ENCODE measurements around the gene VASP. TPM values are rescaled to one million over a fixed set of nuclear protein-coding genes. Genes with fewer than 3 reads are reported as not detected.

The VASP gene
- total and polyA plus RNA-seq, 2 experiments from 2014 or later = 72.4 to 91.6 TPM

DNA sequence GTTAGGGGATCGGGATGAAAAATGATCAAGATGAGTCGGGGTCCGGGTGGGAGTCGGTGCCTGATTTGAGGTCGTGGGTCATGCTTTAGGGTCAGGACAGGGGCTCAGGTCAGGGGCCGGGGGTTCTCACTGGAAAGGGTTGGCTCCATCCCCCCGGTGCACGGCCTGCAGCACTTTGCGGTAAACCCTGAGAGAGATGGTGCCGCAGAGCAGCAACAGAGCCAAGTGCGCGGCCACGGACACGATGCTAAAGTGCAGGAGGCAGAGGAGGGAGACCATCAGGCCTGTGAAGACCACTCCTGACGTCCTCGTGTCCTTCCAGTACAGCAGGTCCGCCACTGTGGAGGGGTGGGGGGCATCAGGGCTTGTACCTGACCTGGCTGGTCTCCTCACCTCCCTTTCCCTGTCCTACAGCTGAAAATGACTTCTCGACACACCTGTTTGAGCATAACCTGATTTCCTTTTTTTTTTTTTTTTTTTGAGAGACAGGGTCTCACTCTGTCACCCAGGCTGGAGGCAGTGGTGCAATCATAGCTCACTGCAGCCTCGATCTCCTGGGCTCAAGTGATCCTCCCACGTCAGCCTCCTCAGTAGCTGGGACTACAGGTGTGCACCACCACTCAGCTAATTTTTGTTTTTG, 17.9 kb upstream of the VASP start:
- Histone ChIP-seq H3K27me3 (no peaks in the 10 kb centered on the region), H3K4me3 (no peak overlapping the region), H3K36me3 (no peaks in the 10 kb centered on the region), H3K4me1 (ENCODE audit: low read depth) (no peaks in the 10 kb centered on the region), H3K9me3 (ENCODE audit: low read depth) (no peaks in the 10 kb centered on the region), H3K27ac (no peak overlapping the region)
- no peak for DNase-seq (ENCODE audit: low read depth in 1 of 2, low spot score in 1 of 2)
- TF ChIP-seq, protein P1, sequence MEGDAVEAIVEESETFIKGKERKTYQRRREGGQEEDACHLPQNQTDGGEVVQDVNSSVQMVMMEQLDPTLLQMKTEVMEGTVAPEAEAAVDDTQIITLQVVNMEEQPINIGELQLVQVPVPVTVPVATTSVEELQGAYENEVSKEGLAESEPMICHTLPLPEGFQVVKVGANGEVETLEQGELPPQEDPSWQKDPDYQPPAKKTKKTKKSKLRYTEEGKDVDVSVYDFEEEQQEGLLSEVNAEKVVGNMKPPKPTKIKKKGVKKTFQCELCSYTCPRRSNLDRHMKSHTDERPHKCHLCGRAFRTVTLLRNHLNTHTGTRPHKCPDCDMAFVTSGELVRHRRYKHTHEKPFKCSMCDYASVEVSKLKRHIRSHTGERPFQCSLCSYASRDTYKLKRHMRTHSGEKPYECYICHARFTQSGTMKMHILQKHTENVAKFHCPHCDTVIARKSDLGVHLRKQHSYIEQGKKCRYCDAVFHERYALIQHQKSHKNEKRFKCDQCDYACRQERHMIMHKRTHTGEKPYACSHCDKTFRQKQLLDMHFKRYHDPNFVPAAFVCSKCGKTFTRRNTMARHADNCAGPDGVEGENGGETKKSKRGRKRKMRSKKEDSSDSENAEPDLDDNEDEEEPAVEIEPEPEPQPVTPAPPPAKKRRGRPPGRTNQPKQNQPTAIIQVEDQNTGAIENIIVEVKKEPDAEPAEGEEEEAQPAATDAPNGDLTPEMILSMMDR (IDR thresholded peaks at IDR 0.05; ENCODE audit: low read depth, low read length) = no peak

DNA sequence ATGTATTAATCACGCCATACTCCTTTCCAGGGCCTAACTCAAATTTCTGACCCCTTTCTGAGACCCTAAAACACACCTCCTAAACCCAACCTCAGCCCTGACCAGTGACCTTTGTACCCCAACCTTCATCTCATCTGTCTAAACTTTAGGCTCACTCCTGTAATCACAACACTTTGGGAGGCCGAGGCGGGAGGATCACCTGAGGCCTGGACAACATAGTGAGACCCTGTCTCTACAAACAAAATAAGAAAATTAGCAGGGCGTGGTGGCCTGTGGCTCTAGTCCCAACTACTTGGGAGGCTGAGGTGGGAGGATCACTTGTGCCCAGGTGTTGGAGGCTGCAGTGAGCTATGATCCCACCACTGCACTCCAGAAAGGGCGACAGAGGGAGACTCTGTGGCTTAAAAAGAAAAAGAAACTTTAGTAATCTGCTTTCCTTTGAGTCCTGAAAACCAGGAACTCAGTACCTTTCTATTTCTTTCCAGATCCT, 15.1 kb upstream of the VASP start:
- Histone ChIP-seq H3K27me3 (no peaks in the 10 kb centered on the region), H3K9me3 (ENCODE audit: low read depth) (no peaks in the 10 kb centered on the region), H3K4me3 (peak overlapping the region; percentile 70), H3K27ac (peak overlapping the region; percentile 98), H3K36me3 (no peaks in the 10 kb centered on the region), H3K4me1 (ENCODE audit: low read depth) (no peaks in the 10 kb centered on the region)
- no peak for DNase-seq (ENCODE audit: low read depth in 1 of 2, low spot score in 1 of 2)
- TF ChIP-seq, protein P1 (IDR thresholded peaks at IDR 0.05; ENCODE audit: low read depth, low read length) = no peak

DNA sequence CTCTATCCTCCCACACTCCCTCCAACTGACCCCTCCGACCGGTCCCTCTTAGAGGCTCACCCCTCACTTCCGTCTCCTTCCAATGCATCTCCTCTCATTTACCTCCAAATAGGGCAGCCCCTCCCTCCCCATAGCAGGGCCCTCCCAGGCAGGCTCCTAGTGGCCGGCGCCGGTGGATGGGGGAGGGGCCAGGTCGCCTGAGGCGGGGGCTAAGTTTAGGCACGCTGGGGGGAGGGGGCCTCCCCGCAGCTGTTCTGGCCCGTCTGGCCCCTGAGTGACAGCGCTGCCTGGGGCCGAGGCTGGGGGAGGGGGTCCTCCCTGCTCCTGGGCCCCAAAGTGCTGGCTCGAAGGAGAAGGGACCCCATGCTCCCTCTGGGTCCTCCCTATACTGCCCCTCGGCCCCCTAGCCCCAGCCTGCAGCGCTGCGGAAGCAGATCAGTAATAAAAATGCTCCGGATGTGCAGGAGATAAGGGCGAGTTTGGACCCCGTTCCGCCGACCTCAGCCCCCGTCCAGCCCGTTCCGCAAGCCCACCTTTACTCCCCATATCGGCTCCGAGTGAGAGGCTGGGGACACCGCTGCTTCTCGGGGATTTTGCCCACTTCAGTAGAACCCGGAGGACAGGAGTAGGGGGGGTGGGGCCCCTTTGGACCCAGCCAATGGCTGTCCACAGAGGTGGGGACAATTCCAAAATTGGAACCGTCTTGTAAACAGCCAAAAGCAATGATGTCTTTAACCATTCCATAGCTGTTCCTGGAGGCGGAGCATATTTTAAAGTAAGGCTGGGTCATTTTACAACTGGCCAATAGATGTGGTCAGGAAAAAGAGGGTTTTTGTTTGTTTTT, 14.4 kb upstream of the VASP start:
- Histone ChIP-seq H3K27ac (peak overlapping the region; percentile 98), H3K36me3 (no peaks in the 10 kb centered on the region), H3K9me3 (ENCODE audit: low read depth) (no peaks in the 10 kb centered on the region), H3K4me1 (ENCODE audit: low read depth) (no peaks in the 10 kb centered on the region), H3K27me3 (peaks cover 3% of the 10 kb centered on the region), H3K4me3 (peak overlapping the region; percentile 70)
- TF ChIP-seq, protein P1 (IDR thresholded peaks at IDR 0.05; ENCODE audit: low read depth, low read length) = no peak
- peak; percentile 89 to 90 for DNase-seq (ENCODE audit: low read depth in 1 of 2, low spot score in 1 of 2)

DNA sequence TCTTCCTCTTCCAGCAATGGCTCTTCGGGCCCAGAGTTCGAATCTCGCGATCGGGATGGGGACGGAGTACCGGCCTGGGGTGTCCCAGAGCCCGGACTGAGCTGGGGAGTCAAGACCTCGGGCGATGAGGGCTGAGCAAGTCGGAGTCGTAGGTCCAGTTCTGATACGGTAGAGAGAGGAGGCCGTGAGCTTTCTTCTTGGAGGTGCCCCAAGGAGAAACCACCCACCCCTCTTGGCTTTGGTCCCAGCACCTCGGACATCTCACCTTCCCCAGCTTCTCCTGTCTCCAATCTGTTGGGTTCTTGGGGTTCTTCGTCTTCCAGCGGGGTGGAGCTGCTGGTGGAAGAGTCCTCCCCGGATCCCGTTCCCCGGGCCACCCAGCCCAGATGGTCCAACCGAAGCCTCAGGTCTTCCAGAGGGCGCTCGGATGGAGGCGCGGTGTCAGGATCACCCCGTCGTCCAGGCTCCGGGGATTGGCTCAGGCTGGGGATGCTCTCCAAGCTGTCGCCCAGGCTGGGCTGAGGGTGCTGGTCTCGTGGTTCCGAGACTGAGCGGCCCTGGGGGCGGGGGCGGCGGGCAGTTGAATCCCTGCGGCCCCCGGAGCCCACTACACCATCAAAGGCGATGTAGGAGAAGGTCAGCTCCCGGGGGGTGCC, 12.9 kb upstream of the VASP start:
- Histone ChIP-seq H3K36me3 (no peaks in the 10 kb centered on the region), H3K27me3 (peaks cover 18% of the 10 kb centered on the region), H3K9me3 (ENCODE audit: low read depth) (no peaks in the 10 kb centered on the region), H3K4me3 (no peak overlapping the region), H3K27ac (no peak overlapping the region), H3K4me1 (ENCODE audit: low read depth) (no peaks in the 10 kb centered on the region)
- TF ChIP-seq, protein P1 (IDR thresholded peaks at IDR 0.05; ENCODE audit: low read depth, low read length) = no peak
- no peak for DNase-seq (ENCODE audit: low read depth in 1 of 2, low spot score in 1 of 2)

DNA sequence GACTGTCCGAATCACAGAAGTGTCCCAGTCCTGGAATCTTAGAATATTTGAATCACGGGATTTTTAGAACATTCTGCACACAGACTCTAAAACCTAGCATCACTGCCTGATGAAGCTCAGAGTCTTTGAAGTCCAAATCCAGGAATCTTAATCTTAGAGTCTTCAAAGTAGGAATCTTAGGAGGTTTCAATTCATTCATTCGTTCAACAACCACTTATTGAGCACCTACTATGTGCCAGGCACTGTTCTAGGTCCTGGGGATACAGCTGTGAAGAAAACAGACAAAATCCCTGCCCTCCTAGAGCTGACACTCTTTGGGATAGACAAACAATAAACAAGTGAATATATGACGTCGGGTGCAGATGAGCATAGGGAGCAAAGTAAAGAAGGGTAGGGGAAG, 12.1 kb upstream of the VASP start:
- no peak for DNase-seq (ENCODE audit: low read depth in 1 of 2, low spot score in 1 of 2)
- no peak overlapping the region for H3K4me3 ChIP-seq
- peaks cover 25% of the 10 kb centered on the region for H3K27me3 ChIP-seq
- TF ChIP-seq, protein P1 (IDR thresholded peaks at IDR 0.05; ENCODE audit: low read depth, low read length) = no peak
- no peaks in the 10 kb centered on the region for H3K36me3 ChIP-seq
- H3K27ac ChIP-seq = no peak overlapping the region
- H3K4me1 ChIP-seq (ENCODE audit: low read depth) = no peaks in the 10 kb centered on the region
- no peaks in the 10 kb centered on the region for H3K9me3 ChIP-seq (ENCODE audit: low read depth)
